ENCODE measurements around the gene ZFHX3.

DNA sequence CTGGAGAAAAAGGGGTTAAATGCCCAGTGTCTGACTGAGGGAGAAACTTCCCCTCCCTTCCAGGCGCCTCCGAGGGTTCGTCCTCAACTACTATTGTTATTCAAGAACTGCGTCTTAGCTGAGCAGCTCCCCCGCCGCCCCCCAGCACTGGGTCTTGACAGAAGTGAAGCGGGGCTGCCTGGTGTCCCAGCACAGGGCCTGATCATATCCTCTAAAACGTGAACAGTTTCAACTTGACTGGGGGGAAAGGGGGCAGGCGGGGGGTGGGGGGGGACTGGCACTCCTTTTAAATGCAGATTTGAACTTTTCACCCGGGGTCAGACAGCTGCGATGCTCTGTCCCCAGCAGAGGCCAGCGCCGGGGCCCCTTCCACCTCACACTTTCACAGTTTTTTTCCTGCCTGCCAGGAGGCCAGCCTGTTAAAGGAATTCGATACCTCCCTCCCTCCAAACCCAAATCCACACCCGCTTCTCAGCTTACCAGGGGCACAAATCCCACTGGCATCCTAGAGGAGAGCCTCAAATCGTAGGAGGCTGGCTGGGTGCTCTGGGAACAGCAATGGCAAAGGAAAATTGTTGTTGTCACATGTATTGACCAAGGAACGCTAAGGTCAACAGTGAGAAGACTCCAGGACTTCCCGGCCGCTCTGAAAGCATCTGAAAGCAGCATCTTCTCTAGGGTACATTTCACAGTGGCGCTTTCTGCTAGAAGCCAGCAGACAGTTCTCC lies 14.5 kb downstream of the ZFHX3 start:
- TF ChIP-seq, protein P1, sequence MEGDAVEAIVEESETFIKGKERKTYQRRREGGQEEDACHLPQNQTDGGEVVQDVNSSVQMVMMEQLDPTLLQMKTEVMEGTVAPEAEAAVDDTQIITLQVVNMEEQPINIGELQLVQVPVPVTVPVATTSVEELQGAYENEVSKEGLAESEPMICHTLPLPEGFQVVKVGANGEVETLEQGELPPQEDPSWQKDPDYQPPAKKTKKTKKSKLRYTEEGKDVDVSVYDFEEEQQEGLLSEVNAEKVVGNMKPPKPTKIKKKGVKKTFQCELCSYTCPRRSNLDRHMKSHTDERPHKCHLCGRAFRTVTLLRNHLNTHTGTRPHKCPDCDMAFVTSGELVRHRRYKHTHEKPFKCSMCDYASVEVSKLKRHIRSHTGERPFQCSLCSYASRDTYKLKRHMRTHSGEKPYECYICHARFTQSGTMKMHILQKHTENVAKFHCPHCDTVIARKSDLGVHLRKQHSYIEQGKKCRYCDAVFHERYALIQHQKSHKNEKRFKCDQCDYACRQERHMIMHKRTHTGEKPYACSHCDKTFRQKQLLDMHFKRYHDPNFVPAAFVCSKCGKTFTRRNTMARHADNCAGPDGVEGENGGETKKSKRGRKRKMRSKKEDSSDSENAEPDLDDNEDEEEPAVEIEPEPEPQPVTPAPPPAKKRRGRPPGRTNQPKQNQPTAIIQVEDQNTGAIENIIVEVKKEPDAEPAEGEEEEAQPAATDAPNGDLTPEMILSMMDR (IDR thresholded peaks at IDR 0.05; ENCODE audit: low read depth, low read length), result no peak
- TF ChIP-seq EZH2phosphoT487 (IDR thresholded peaks at IDR 0.05; ENCODE audit: low read depth), result no peak
